HCT116 (cell line): Measurements from ENCODE around the gene HOXC4. TPM values are rescaled to one million over a fixed set of nuclear protein-coding genes. Genes with fewer than 3 reads are reported as not detected.

ENCODE experiments used
- ATAC-seq: fragments of 200-7000 bp; cut with Tn5 transposase; 2 replicates; pipeline ENCODE4 v1.9.1; 2020; ENCODE audit warnings: mild to moderate bottlenecking, moderate library complexity
- BruUV-seq: library from RNA; stranded (reverse); fragments of 400-500 nt; replicated peaks from 2 replicates; lab custom pipeline; 2021; lab: Mats Ljungman, UMichigan
- CTCF ChIA-PET: fragments of 300-600 bp; sonication (Branson Sonifier 250); formaldehyde crosslinking; loops from one replicate; lab custom pipeline; 2021; ENCODE audit warnings: antibody characterized with exemption; lab: Charles Lee
- POLR2A ChIA-PET: fragments of 300-600, 350-600 bp; sonication (Branson Sonifier 250); formaldehyde crosslinking; loops from one replicate; lab custom pipeline; 2021; ENCODE audit warnings: antibody characterized with exemption; lab: Charles Lee
- RAD21 ChIA-PET, 2 experiments: fragments of 300-600 bp; sonication (Branson Sonifier 250); formaldehyde crosslinking; loops; one replicate each; lab custom pipeline; 2023; ENCODE audit warnings: low total read pairs in 2 of 2; ENCODE audit not compliant: uncharacterized antibody in 2 of 2, unreplicated experiment in 2 of 2, low non-redundant PET in 1 of 2; lab: Charles Lee
- DNase-seq: peaks from one replicate; pipeline ENCODE4 v3.0.0-alpha.2; 2010; ENCODE audit warnings: low read depth, low spot score
- H2AFZ ChIP-seq: fragments of 200-600 bp; shearing (Covaris generic), sonication (generic); 2 replicates; pipeline ENCODE4 v1.6.1; 2017; ENCODE audit warnings: low read depth, mixed run types, mixed read lengths, antibody characterized with exemption, low read length; ENCODE audit not compliant: poor library complexity, severe bottlenecking
- H3K27ac ChIP-seq: 2 replicates; pipeline ENCODE4 v1.5.1; 2012; ENCODE audit warnings: low read depth, low read length
- H3K27me3 ChIP-seq: fragments of 200-600 bp; sonication (generic); 2 replicates; pipeline ENCODE4 v1.6.1; 2016; ENCODE audit warnings: mixed run types, low read length, mixed read lengths; ENCODE audit not compliant: insufficient read depth
- H3K36me3 ChIP-seq, 2 experiments: fragments of 200-500 bp in 1 of 2; fragments of 200-600 bp in 1 of 2; sonication (Bioruptor generic) in 1 of 2; sonication (generic) in 1 of 2; 2 replicates each; pipeline versions ENCODE4 v1.5.1 to v1.6.1; 2014 to 2016; ENCODE audit warnings: low read length in 2 of 2, inconsistent platforms in 1 of 2, mixed read lengths in 1 of 2, mixed run types in 1 of 2; ENCODE audit not compliant: insufficient read depth in 2 of 2, control insufficient read depth in 1 of 2
- H3K4me1 ChIP-seq, 2 experiments: fragments of 200-600 bp in 1 of 2; sonication (generic) in 1 of 2; 2 replicates each; pipeline versions ENCODE4 v1.5.1 to v1.6.1; 2012 to 2017; ENCODE audit warnings: low read length in 2 of 2, inconsistent platforms in 1 of 2, mild to moderate bottlenecking in 1 of 2, mixed read lengths in 1 of 2, mixed run types in 1 of 2, moderate library complexity in 1 of 2; ENCODE audit not compliant: insufficient read depth in 2 of 2, control insufficient read depth in 1 of 2
- H3K4me2 ChIP-seq: fragments of 200-600 bp; sonication (generic); 2 replicates; pipeline ENCODE4 v1.6.1; 2017; ENCODE audit warnings: mixed run types, low read length, mixed read lengths
- H3K4me3 ChIP-seq, 2 experiments: fragments of 200-600 bp in 1 of 2; sonication (generic) in 1 of 2; replicated peaks in 1 of 2; 2 replicates each; pipeline ENCODE4 v1.5.1; 2011 to 2016; ENCODE audit warnings: low read length in 2 of 2, control low read depth in 1 of 2, low read depth in 1 of 2, mild to moderate bottlenecking in 1 of 2, mixed read lengths in 1 of 2, mixed run types in 1 of 2
- H3K79me2 ChIP-seq: fragments of 200-600 bp; sonication (generic); 2 replicates; pipeline ENCODE4 v1.6.1; 2017; ENCODE audit warnings: mild to moderate bottlenecking, mixed run types, low read length, moderate library complexity, mixed read lengths; ENCODE audit not compliant: insufficient read depth
- H3K9ac ChIP-seq: fragments of 200-600 bp; sonication (generic); 2 replicates; pipeline ENCODE4 v1.6.1; 2016; ENCODE audit warnings: low read length, mixed read lengths
- H3K9me2 ChIP-seq: fragments of 200-600 bp; sonication (generic), shearing (Covaris generic); 2 replicates; pipeline ENCODE4 v1.6.1; 2017; ENCODE audit warnings: mixed run types, mild to moderate bottlenecking, moderate library complexity; ENCODE audit not compliant: insufficient read depth
- H3K9me3 ChIP-seq, 2 experiments: fragments of 200-500 bp in 1 of 2; fragments of 200-600 bp in 1 of 2; sonication (Bioruptor generic) in 1 of 2; sonication (generic) in 1 of 2; 2 replicates each; pipeline ENCODE4 v1.6.1; 2014 to 2017; ENCODE audit warnings: low read length in 2 of 2, mixed read lengths in 2 of 2, inconsistent platforms in 1 of 2, low read depth in 1 of 2, mild to moderate bottlenecking in 1 of 2, mixed run types in 1 of 2, moderate library complexity in 1 of 2; ENCODE audit not compliant: control insufficient read depth in 1 of 2, insufficient read depth in 1 of 2
- H4K20me1 ChIP-seq: fragments of 200-600 bp; sonication (generic), shearing (Covaris generic); 2 replicates; pipeline ENCODE4 v1.6.1; 2017; ENCODE audit warnings: mixed run types, mild to moderate bottlenecking, moderate library complexity; ENCODE audit not compliant: insufficient read depth
- CBX3 ChIP-seq: IDR thresholded peaks from 2 replicates; pipeline ENCODE4 v1.6.1; 2012; ENCODE audit warnings: low read depth
- CEBPB ChIP-seq: IDR thresholded peaks from 2 replicates; pipeline ENCODE4 v1.6.1; 2012; ENCODE audit warnings: low read depth
- EGR1 ChIP-seq: IDR thresholded peaks from 2 replicates; pipeline ENCODE4 v1.6.1; 2012; ENCODE audit warnings: low read depth
- EZH2 ChIP-seq: fragments of 200-600 bp; sonication (generic); IDR thresholded peaks from 2 replicates; pipeline ENCODE4 v1.6.1; 2017; ENCODE audit warnings: antibody characterized with exemption, mixed run types
- EZH2phosphoT487 ChIP-seq: fragments of 200-600 bp; IDR thresholded peaks from 2 replicates; pipeline ENCODE4 v1.6.1; 2018; ENCODE audit warnings: antibody characterized with exemption, borderline replicate concordance
- FOSL1 ChIP-seq: IDR thresholded peaks from 2 replicates; pipeline ENCODE4 v1.6.1; 2012; ENCODE audit warnings: low read depth
- POLR2A ChIP-seq: IDR thresholded peaks from 2 replicates; pipeline ENCODE4 v1.7.0; 2011; ENCODE audit warnings: borderline replicate concordance; ENCODE audit not compliant: insufficient read depth, insufficient read length; ENCODE audit errors: extremely low read depth
- RAD21 ChIP-seq: IDR thresholded peaks from 2 replicates; pipeline ENCODE4 v1.6.1; 2012; ENCODE audit warnings: low read depth, mild to moderate bottlenecking
- SIN3A ChIP-seq: IDR thresholded peaks from 2 replicates; pipeline ENCODE4 v1.6.1; 2012; ENCODE audit warnings: low read depth
- YY1 ChIP-seq: IDR thresholded peaks from 2 replicates; pipeline ENCODE4 v1.6.1; 2011; ENCODE audit warnings: low read length, low read depth, moderate library complexity, mild to moderate bottlenecking; ENCODE audit not compliant: insufficient replicate concordance; ENCODE audit errors: extremely low read depth
- intact Hi-C: fragments of 100-400 bp; cut with micrococcal nuclease; formaldehyde crosslinking; loops from 2 replicates; pipeline ENCODE4 v1.10.0; 2022
- total RNA-seq: library from RNA; stranded (reverse); gene quantifications from one replicate; pipeline ENCODE4 v1.2.1, GENCODE V29; 2021; ENCODE audit not compliant: unreplicated experiment
- TF ChIP-seq, protein P1 (sequence below): IDR thresholded peaks from 2 replicates; pipeline ENCODE4 v1.6.1; 2012
- TF ChIP-seq, protein P2 (sequence below): IDR thresholded peaks from 2 replicates; pipeline ENCODE4 v1.6.1; 2012; ENCODE audit warnings: low read depth

HOXC4 gene
- total RNA-seq, 1 experiment from 2014 or later, result 1.5 TPM

DNA sequence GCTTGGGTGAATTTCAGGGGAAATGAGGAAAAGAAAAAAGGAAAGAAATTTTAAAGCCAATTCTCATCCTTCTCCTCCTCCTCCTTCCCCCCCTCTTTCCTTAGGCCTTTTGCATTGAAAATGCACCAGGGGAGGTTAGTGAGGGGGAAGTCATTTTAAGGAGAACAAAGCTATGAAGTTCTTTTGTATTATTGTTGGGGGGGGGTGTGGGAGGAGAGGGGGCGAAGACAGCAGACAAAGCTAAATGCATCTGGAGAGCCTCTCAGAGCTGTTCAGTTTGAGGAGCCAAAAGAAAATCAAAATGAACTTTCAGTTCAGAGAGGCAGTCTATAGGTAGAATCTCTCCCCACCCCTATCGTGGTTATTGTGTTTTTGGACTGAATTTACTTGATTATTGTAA lies 1.9 kb downstream of the HOXC4 start:
- Histone ChIP-seq H3K27ac (no peak overlapping the region), H3K9me2 (no peaks in the 10 kb centered on the region), H4K20me1 (no peaks in the 10 kb centered on the region), H3K4me3 (no peak overlapping the region), H2AFZ (no peak overlapping the region), H3K9me3 (no peaks in the 10 kb centered on the region), H3K9ac (no peak overlapping the region), H3K27me3 (peaks cover 2% of the 10 kb centered on the region; the same call in 1 of the 2 replicates), H3K4me1 (no peaks in the 10 kb centered on the region), H3K79me2 (no peaks in the 10 kb centered on the region), H3K36me3 (no peaks in the 10 kb centered on the region), H3K4me2 (no peak overlapping the region)
- CTCF ChIA-PET, result interaction anchor here (1.0 kb wide), 1 partner anchor 23 kb away, joined by 6 read pairs; no protein-coding TSS in a partner anchor
- RAD21 ChIA-PET, result no interaction called here
- DNase-seq, result no peak
- intact Hi-C loops, result no loop called here
- no peak for ATAC-seq
- BruUV-seq, result no TSS peak
- TF ChIP-seq EGR1, result no peak
- no peak for TF ChIP-seq EZH2phosphoT487
- TF ChIP-seq FOSL1, result no peak
- no peak for TF ChIP-seq EZH2
- no peak for TF ChIP-seq SIN3A
- no peak for TF ChIP-seq YY1
- no peak for TF ChIP-seq POLR2A
- TF ChIP-seq, protein P1, sequence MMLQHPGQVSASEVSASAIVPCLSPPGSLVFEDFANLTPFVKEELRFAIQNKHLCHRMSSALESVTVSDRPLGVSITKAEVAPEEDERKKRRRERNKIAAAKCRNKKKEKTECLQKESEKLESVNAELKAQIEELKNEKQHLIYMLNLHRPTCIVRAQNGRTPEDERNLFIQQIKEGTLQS, result no peak
- TF ChIP-seq, protein P2, sequence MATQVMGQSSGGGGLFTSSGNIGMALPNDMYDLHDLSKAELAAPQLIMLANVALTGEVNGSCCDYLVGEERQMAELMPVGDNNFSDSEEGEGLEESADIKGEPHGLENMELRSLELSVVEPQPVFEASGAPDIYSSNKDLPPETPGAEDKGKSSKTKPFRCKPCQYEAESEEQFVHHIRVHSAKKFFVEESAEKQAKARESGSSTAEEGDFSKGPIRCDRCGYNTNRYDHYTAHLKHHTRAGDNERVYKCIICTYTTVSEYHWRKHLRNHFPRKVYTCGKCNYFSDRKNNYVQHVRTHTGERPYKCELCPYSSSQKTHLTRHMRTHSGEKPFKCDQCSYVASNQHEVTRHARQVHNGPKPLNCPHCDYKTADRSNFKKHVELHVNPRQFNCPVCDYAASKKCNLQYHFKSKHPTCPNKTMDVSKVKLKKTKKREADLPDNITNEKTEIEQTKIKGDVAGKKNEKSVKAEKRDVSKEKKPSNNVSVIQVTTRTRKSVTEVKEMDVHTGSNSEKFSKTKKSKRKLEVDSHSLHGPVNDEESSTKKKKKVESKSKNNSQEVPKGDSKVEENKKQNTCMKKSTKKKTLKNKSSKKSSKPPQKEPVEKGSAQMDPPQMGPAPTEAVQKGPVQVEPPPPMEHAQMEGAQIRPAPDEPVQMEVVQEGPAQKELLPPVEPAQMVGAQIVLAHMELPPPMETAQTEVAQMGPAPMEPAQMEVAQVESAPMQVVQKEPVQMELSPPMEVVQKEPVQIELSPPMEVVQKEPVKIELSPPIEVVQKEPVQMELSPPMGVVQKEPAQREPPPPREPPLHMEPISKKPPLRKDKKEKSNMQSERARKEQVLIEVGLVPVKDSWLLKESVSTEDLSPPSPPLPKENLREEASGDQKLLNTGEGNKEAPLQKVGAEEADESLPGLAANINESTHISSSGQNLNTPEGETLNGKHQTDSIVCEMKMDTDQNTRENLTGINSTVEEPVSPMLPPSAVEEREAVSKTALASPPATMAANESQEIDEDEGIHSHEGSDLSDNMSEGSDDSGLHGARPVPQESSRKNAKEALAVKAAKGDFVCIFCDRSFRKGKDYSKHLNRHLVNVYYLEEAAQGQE, result no peak
- no peak for TF ChIP-seq CEBPB
- no peak for TF ChIP-seq CBX3
- TF ChIP-seq RAD21, result no peak
- POLR2A ChIA-PET, result no interaction called here
